ENCODE measurements around the gene RNFT2. TPM values are rescaled to one million over a fixed set of nuclear protein-coding genes. Genes with fewer than 3 reads are reported as not detected.

RNFT2 gene
- total RNA-seq, 4 donors from 2014 or later, result 0.68 to 1.2 (median 1.2) TPM; not detected in 1

GRCh38 chr12:116818948-116819832, 81.1 kb downstream of the RNFT2 start:
- peak; percentile 81 to 97 for DNase-seq (ENCODE audit: low spot score in 2 of 2)
- H3K4me3 ChIP-seq (ENCODE audit: low read depth, poor library complexity, severe bottlenecking), result peak overlapping the region; percentile 60
- intact Hi-C loops (cut with DNase I; ENCODE audit: low total_unique reads), result no loop called here
- TF ChIP-seq POLR2A (IDR thresholded peaks at IDR 0.05) (no peak), CTCF (IDR thresholded peaks at IDR 0.05) (no peak)
- WGBS, 2 donors, result 0 to 1% methylated on average over 43 to 50 of the region's 70 CpGs

GRCh38 chr12:116820064-116820656, 82.0 kb downstream of the RNFT2 start:
- 80 to 82% methylated on average over 10 of the region's 10 CpGs for WGBS, 2 donors
- DNase-seq (ENCODE audit: low spot score in 2 of 2), result no peak
- H3K4me3 ChIP-seq (ENCODE audit: low read depth, poor library complexity, severe bottlenecking), result no peak overlapping the region
- no peak for TF ChIP-seq CTCF (IDR thresholded peaks at IDR 0.05)
- no peak for TF ChIP-seq POLR2A (IDR thresholded peaks at IDR 0.05)
- intact Hi-C loops (cut with DNase I; ENCODE audit: low total_unique reads), result no loop called here

GRCh38 chr12:116821291-116821690, 83.2 kb downstream of the RNFT2 start:
- 61 to 71% methylated on average over 8 of the region's 8 CpGs for WGBS, 2 donors
- DNase-seq (ENCODE audit: low spot score in 2 of 2), result no peak
- no peak for TF ChIP-seq POLR2A (IDR thresholded peaks at IDR 0.05)
- H3K4me3 ChIP-seq (ENCODE audit: low read depth, poor library complexity, severe bottlenecking), result no peak overlapping the region
- intact Hi-C loops (cut with DNase I; ENCODE audit: low total_unique reads), result no loop called here

GRCh38 chr12:116827432-116827831, 89.3 kb downstream of the RNFT2 start:
- WGBS, 2 donors, result 88 to 91% methylated on average over 4 of the region's 4 CpGs
- no peak overlapping the region for H3K4me3 ChIP-seq (ENCODE audit: low read depth, poor library complexity, severe bottlenecking)
- no peak for TF ChIP-seq CTCF (IDR thresholded peaks at IDR 0.05)
- TF ChIP-seq POLR2A (IDR thresholded peaks at IDR 0.05), result no peak
- intact Hi-C loops (cut with DNase I; ENCODE audit: low total_unique reads), result no loop called here
- DNase-seq (ENCODE audit: low spot score in 2 of 2), result no peak

GRCh38 chr12:116832353-116832752, 94.2 kb downstream of the RNFT2 start:
- H3K4me3 ChIP-seq (ENCODE audit: low read depth, poor library complexity, severe bottlenecking), result no peak overlapping the region
- intact Hi-C loops (cut with DNase I; ENCODE audit: low total_unique reads), result loop anchor here (10.0 kb wide), 1 partner anchor 752 kb away; no protein-coding TSS in a partner anchor
- no peak for TF ChIP-seq CTCF (IDR thresholded peaks at IDR 0.05)
- TF ChIP-seq POLR2A (IDR thresholded peaks at IDR 0.05), result no peak
- 71% methylated on average over 6 of the region's 6 CpGs for WGBS, 2 donors
- DNase-seq (ENCODE audit: low spot score in 2 of 2), result no peak

- intact Hi-C loops (cut with DNase I; ENCODE audit: low total_unique reads), result loop anchor here (10.0 kb wide), 1 partner anchor 751 kb away; no protein-coding TSS in a partner anchor
- TF ChIP-seq CTCF (IDR thresholded peaks at IDR 0.05), result no peak
- TF ChIP-seq POLR2A (IDR thresholded peaks at IDR 0.05), result no peak
- H3K4me3 ChIP-seq (ENCODE audit: low read depth, poor library complexity, severe bottlenecking), result no peak overlapping the region
- 79 to 83% methylated on average over 10 of the region's 10 CpGs for WGBS, 2 donors
- DNase-seq (ENCODE audit: low spot score in 2 of 2), result no peak
These were observed 95.4 kb downstream of the RNFT2 start for GRCh38 chr12:116833474-116833873.

All from lower leg skin (tissue), 4 donors.